Fibroblast of mammary gland (primary cell): ENCODE data around the gene IGLON5.

Source experiments
- DNase-seq: peaks from one replicate; pipeline ENCODE4 v3.0.0-alpha.2; 2010; ENCODE audit warnings: low read depth
- H3K4me3 ChIP-seq: 2 replicates; pipeline ENCODE4 v1.5.1; 2011; ENCODE audit warnings: low read depth, mild to moderate bottlenecking, low read length, moderate library complexity; ENCODE audit not compliant: control insufficient read depth
- CTCF ChIP-seq: conservative IDR thresholded peaks from 2 replicates; pipeline ENCODE4 v1.5.1; 2011; ENCODE audit warnings: low read depth, low read length, inconsistent platforms; ENCODE audit not compliant: control insufficient read depth, insufficient read depth

The IGLON5 gene

GRCh38 chr19:51311351-51312257 is at the start of gene IGLON5:
Gene IGLON5 (plus strand): TSS chr19:51311644. CDS start chr19:51311848, 204 bp downstream.
- DNase-seq: no peak
- no peak for TF ChIP-seq CTCF
- H3K4me3 ChIP-seq: no peak within 1 kb of the TSS

GRCh38 chr19:51263808-51264207 is 47.6 kb upstream of the IGLON5 start:
- no peak overlapping the region for H3K4me3 ChIP-seq
- DNase-seq: no peak
- no peak for TF ChIP-seq CTCF

- H3K4me3 ChIP-seq: no peak overlapping the region
- TF ChIP-seq CTCF: no peak
- peak; percentile 4 for DNase-seq
These were observed 40.4 kb upstream of the IGLON5 start for GRCh38 chr19:51271067-51271466.

- no peak overlapping the region for H3K4me3 ChIP-seq
- no peak for DNase-seq
- no peak for TF ChIP-seq CTCF
These were observed 39.1 kb upstream of the IGLON5 start for GRCh38 chr19:51272183-51272810.

GRCh38 chr19:51274049-51274770 is 37.2 kb upstream of the IGLON5 start:
- DNase-seq: no peak
- no peak overlapping the region for H3K4me3 ChIP-seq
- TF ChIP-seq CTCF: no peak

GRCh38 chr19:51277112-51277511 is 34.3 kb upstream of the IGLON5 start:
- no peak overlapping the region for H3K4me3 ChIP-seq

More at GRCh38 chr19:51277112-51277511, 34.3 kb upstream of the IGLON5 start:
- TF ChIP-seq CTCF: no peak
- DNase-seq: no peak
